IMR-90 (cell line): ENCODE results near the gene FOXK2. TPM values are rescaled to one million over a fixed set of nuclear protein-coding genes. Genes with fewer than 3 reads are reported as not detected.

ENCODE experiments used
- ATAC-seq: fragments of 200-7000 bp; cut with Tn5 transposase; 2 replicates; pipeline ENCODE4 v1.9.1; 2020; ENCODE audit warnings: low read depth, mild to moderate bottlenecking, moderate library complexity
- BruUV-seq: library from RNA; stranded (reverse); fragments of 400-500 nt; replicated peaks from 2 replicates; lab custom pipeline; 2021; lab: Mats Ljungman, UMichigan
- CTCF ChIA-PET: fragments of 300-600 bp; formaldehyde crosslinking; extraction: SDS; loops from one replicate; lab custom pipeline; 2021; ENCODE audit warnings: antibody characterized with exemption; lab: Yijun Ruan, JAX
- POLR2A ChIA-PET: fragments of 300-600 bp; sonication (Branson Sonifier 250); formaldehyde crosslinking; loops from one replicate; lab custom pipeline; 2022; ENCODE audit warnings: antibody characterized with exemption; ENCODE audit not compliant: unreplicated experiment; lab: Charles Lee
- DNase-seq: peaks from one replicate; pipeline ENCODE4 v3.0.0; 2013
- H2AFZ ChIP-seq: replicated peaks from 2 replicates; pipeline ENCODE3; 2013; ENCODE audit warnings: low read length, mild to moderate bottlenecking; ENCODE audit not compliant: poor library complexity
- H2AK5ac ChIP-seq: 2 replicates; pipeline ENCODE4 v1.6.1; 2013; ENCODE audit warnings: low read depth, low read length, inconsistent platforms
- H2AK9ac ChIP-seq: replicated peaks from 2 replicates; pipeline ENCODE3; 2013; ENCODE audit warnings: mild to moderate bottlenecking, low read depth, low read length, moderate library complexity; ENCODE audit not compliant: poor library complexity
- H2BK120ac ChIP-seq: 2 replicates; pipeline ENCODE4 v1.6.1; 2013; ENCODE audit warnings: low read depth, low read length, inconsistent platforms
- H2BK15ac ChIP-seq: 3 replicates; pipeline ENCODE4 v1.6.1; 2013; ENCODE audit warnings: low read depth, low read length, inconsistent platforms
- H2BK20ac ChIP-seq: 2 replicates; pipeline ENCODE4 v1.6.1; 2013; ENCODE audit warnings: low read depth, mild to moderate bottlenecking, inconsistent platforms, low read length, moderate library complexity
- H2BK5ac ChIP-seq: 2 replicates; pipeline ENCODE4 v1.6.1; 2013; ENCODE audit warnings: mild to moderate bottlenecking, low read depth, low read length, inconsistent platforms; ENCODE audit not compliant: poor library complexity, severe bottlenecking
- H3K14ac ChIP-seq: replicated peaks from 2 replicates; pipeline ENCODE4 v1.6.1; 2013; ENCODE audit warnings: low read depth, low read length, inconsistent platforms
- H3K18ac ChIP-seq: 2 replicates; pipeline ENCODE4 v1.6.1; 2013; ENCODE audit warnings: low read depth, low read length, control low read depth
- H3K23ac ChIP-seq: 2 replicates; pipeline ENCODE4 v1.6.1; 2013; ENCODE audit warnings: low read depth, low read length, inconsistent platforms
- H3K27ac ChIP-seq: 2 replicates; pipeline ENCODE4 v1.5.1; 2013; ENCODE audit warnings: mild to moderate bottlenecking, control low read depth, low read length; ENCODE audit not compliant: insufficient read depth
- H3K27me3 ChIP-seq: 2 replicates; pipeline ENCODE4 v1.6.1; 2013; ENCODE audit warnings: low read length; ENCODE audit not compliant: control insufficient read depth, insufficient read depth
- H3K36me3 ChIP-seq: 2 replicates; pipeline ENCODE4 v1.6.1; 2013; ENCODE audit warnings: low read length, mixed read lengths; ENCODE audit not compliant: control insufficient read depth, insufficient read depth
- H3K4ac ChIP-seq: 2 replicates; pipeline ENCODE4 v1.6.1; 2013; ENCODE audit warnings: low read depth, low read length, inconsistent platforms
- H3K4me1 ChIP-seq: 2 replicates; pipeline ENCODE4 v1.6.1; 2013; ENCODE audit warnings: low read length, mixed read lengths; ENCODE audit not compliant: control insufficient read depth, insufficient read depth
- H3K4me2 ChIP-seq: 2 replicates; pipeline ENCODE4 v1.6.1; 2013; ENCODE audit warnings: low read depth, mild to moderate bottlenecking, control low read depth, low read length, moderate library complexity
- H3K4me3 ChIP-seq: 2 replicates; pipeline ENCODE4 v1.5.1; 2013; ENCODE audit warnings: low read depth, mild to moderate bottlenecking, control low read depth, low read length, moderate library complexity; ENCODE audit not compliant: insufficient read depth
- H3K56ac ChIP-seq: 2 replicates; pipeline ENCODE4 v1.6.1; 2013; ENCODE audit warnings: low read length, inconsistent platforms; ENCODE audit not compliant: insufficient read depth; ENCODE audit errors: extremely low read depth
- H3K79me1 ChIP-seq, 2 experiments: 2 replicates each; pipeline ENCODE4 v1.6.1; 2013; ENCODE audit warnings: low read length in 2 of 2, inconsistent platforms in 1 of 2, low read depth in 1 of 2
- H3K9ac ChIP-seq: 2 replicates; pipeline ENCODE4 v1.6.1; 2013; ENCODE audit warnings: low read depth, low read length, control low read depth
- H3K9me1 ChIP-seq: 2 replicates; pipeline ENCODE4 v1.6.1; 2013; ENCODE audit warnings: low read length, inconsistent platforms; ENCODE audit not compliant: insufficient read depth
- H3K9me3 ChIP-seq: 2 replicates; pipeline ENCODE4 v1.6.1; 2013; ENCODE audit warnings: low read length; ENCODE audit not compliant: control insufficient read depth, insufficient read depth
- H4K20me1 ChIP-seq: 2 replicates; pipeline ENCODE4 v1.6.1; 2013; ENCODE audit warnings: low read length, inconsistent platforms; ENCODE audit not compliant: insufficient read depth
- H4K5ac ChIP-seq: 2 replicates; pipeline ENCODE4 v1.6.1; 2013; ENCODE audit warnings: mild to moderate bottlenecking, low read depth, low read length, control low read depth
- H4K8ac ChIP-seq, 2 experiments: 2 replicates each; pipeline ENCODE4 v1.6.1; 2013; ENCODE audit warnings: low read depth in 2 of 2, low read length in 2 of 2, control low read depth in 1 of 2, inconsistent platforms in 1 of 2
- H4K91ac ChIP-seq: 2 replicates; pipeline ENCODE4 v1.6.1; 2013; ENCODE audit warnings: low read depth, low read length, inconsistent platforms; ENCODE audit not compliant: insufficient read depth
- BHLHE40 ChIP-seq: fragments of 150-350 bp; IDR thresholded peaks from 2 replicates; pipeline ENCODE4 v1.6.1; 2016; ENCODE audit warnings: mild to moderate bottlenecking, low read depth, low read length
- CEBPB ChIP-seq: IDR thresholded peaks from 2 replicates; pipeline ENCODE4 v1.6.1; 2012; ENCODE audit warnings: low read depth, low read length, improper control_type of control experiment
- CHD1 ChIP-seq: IDR thresholded peaks from 2 replicates; pipeline ENCODE4 v1.6.1; 2012; ENCODE audit warnings: low read depth, low read length, improper control_type of control experiment
- CTCF ChIP-seq: conservative IDR thresholded peaks from 2 replicates; pipeline ENCODE4 v1.5.1; 2012; ENCODE audit warnings: mild to moderate bottlenecking, low read depth, low read length, improper control_type of control experiment
- ELK1 ChIP-seq: fragments of 150-350 bp; IDR thresholded peaks from 2 replicates; pipeline ENCODE4 v1.6.1; 2016; ENCODE audit warnings: low read depth, mild to moderate bottlenecking, low read length, moderate library complexity, borderline replicate concordance
- FOS ChIP-seq: fragments of 150-350 bp; IDR thresholded peaks from 2 replicates; pipeline ENCODE4 v1.6.1; 2016; ENCODE audit warnings: low read depth, low read length
- MAFK ChIP-seq: IDR thresholded peaks from 2 replicates; pipeline ENCODE4 v1.6.1; 2012; ENCODE audit warnings: low read depth, low read length, improper control_type of control experiment
- MAZ ChIP-seq: IDR thresholded peaks from 2 replicates; pipeline ENCODE4 v1.6.1; 2012; ENCODE audit warnings: low read depth, mild to moderate bottlenecking, low read length, improper control_type of control experiment, moderate library complexity, borderline replicate concordance
- MXI1 ChIP-seq: IDR thresholded peaks from 2 replicates; pipeline ENCODE4 v1.6.1; 2012; ENCODE audit warnings: low read depth, mild to moderate bottlenecking, low read length, moderate library complexity, borderline replicate concordance
- NFE2L2 ChIP-seq: fragments of 150-350 bp; IDR thresholded peaks from 2 replicates; pipeline ENCODE4 v1.6.1; 2016; ENCODE audit warnings: low read depth, mild to moderate bottlenecking, low read length
- POLR2A ChIP-seq: IDR thresholded peaks from 2 replicates; pipeline ENCODE4 v1.6.1; 2012; ENCODE audit warnings: mild to moderate bottlenecking, low read depth, low read length
- RAD21 ChIP-seq: IDR thresholded peaks from 2 replicates; pipeline ENCODE4 v1.6.1; 2012; ENCODE audit warnings: low read length, improper control_type of control experiment
- RCOR1 ChIP-seq: IDR thresholded peaks from 2 replicates; pipeline ENCODE4 v1.6.1; 2012; ENCODE audit warnings: mild to moderate bottlenecking, low read length, improper control_type of control experiment; ENCODE audit not compliant: insufficient replicate concordance
- RFX5 ChIP-seq: IDR thresholded peaks from 2 replicates; pipeline ENCODE4 v1.8.0; 2012; ENCODE audit warnings: low read depth, mild to moderate bottlenecking, low read length, moderate library complexity
- SMC3 ChIP-seq: fragments of 150-350 bp; IDR thresholded peaks from 2 replicates; pipeline ENCODE4 v1.6.1; 2016; ENCODE audit warnings: low read depth, mild to moderate bottlenecking, antibody characterized with exemption, low read length, moderate library complexity
- USF2 ChIP-seq: fragments of 150-350 bp; IDR thresholded peaks from 2 replicates; pipeline ENCODE4 v1.6.1; 2017; ENCODE audit warnings: mild to moderate bottlenecking, antibody characterized with exemption, low read length, low read depth
- WGBS, 2 experiments: methylation state at CpG; one replicate each; pipeline versions ENCODE4 v1.1.5 to v1.1.7; 2013; ENCODE audit warnings: missing lambda C conversion rate in 2 of 2; ENCODE audit not compliant: insufficient read length in 1 of 2; ENCODE audit errors: extremely low coverage in 2 of 2; 5-methylcytosine and 5-hydroxymethylcytosine counted together
- dilution Hi-C: fragments of 300-500 bp; cut with HindIII; formaldehyde crosslinking; loops from one replicate; pipeline ENCODE4 v1.14.3; 2018; ENCODE audit warnings: low sequenced_read_pairs; ENCODE audit not compliant: unreplicated experiment
- in situ Hi-C: fragments of 300-500 bp; cut with MboI; formaldehyde crosslinking; loops from 3 replicates; pipeline ENCODE4 v1.14.3; 2019; ENCODE audit warnings: low sequenced_read_pairs, inconsistent platforms, mixed read lengths
- intact Hi-C: fragments of 100-400 bp; cut with micrococcal nuclease; formaldehyde crosslinking; loops from 2 replicates; pipeline ENCODE4 v1.10.0; 2022
- polyA plus RNA-seq, 3 experiments: library from polyadenylated mRNA; depleted of rRNA; stranded (reverse); fragments of >200 nt; gene quantifications; 2 replicates each; pipeline ENCODE4 v1.2.3, GENCODE V29; 2012; ENCODE audit warnings: low replicate concordance in 1 of 3
- total RNA-seq: library from RNA; depleted of rRNA; stranded (reverse); fragments of >200 nt; gene quantifications from 2 replicates; pipeline ENCODE4 v1.2.3, GENCODE V29; 2012

FOXK2 gene
- total and polyA plus RNA-seq, 2 of the 4 experiments (the other 2 are of a cell fraction): 12.5 to 20.0 TPM

GRCh38 chr17:82503094-82503727 is 16.3 kb upstream of the FOXK2 start:
- Histone ChIP-seq H3K9me1 (no peaks in the 10 kb centered on the region), H2AK9ac (no peak overlapping the region), H2BK15ac (no peak overlapping the region), H2AFZ (peak overlapping the region; percentile 33), H2BK20ac (no peak overlapping the region), H4K8ac (no peak overlapping the region), H3K27me3 (no peaks in the 10 kb centered on the region; the same call in 1 of the 2 replicates), H3K36me3 (no peaks in the 10 kb centered on the region), H3K9me3 (no peaks in the 10 kb centered on the region), H3K4ac (no peak overlapping the region), H3K4me3 (no peak overlapping the region), H3K23ac (no peak overlapping the region), H3K79me1 (no peaks in the 10 kb centered on the region), H3K27ac (no peak overlapping the region), H3K9ac (no peak overlapping the region), H3K14ac (no peak overlapping the region), H3K4me1 (peaks cover 2% of the 10 kb centered on the region), H2AK5ac (no peak overlapping the region), H3K56ac (no peak overlapping the region), H2BK120ac (no peak overlapping the region), H4K20me1 (no peaks in the 10 kb centered on the region), H3K4me2 (no peak overlapping the region), H3K18ac (no peak overlapping the region), H2BK5ac (no peak overlapping the region), H4K5ac (no peak overlapping the region), H4K91ac (no peak overlapping the region)
- WGBS, 2 experiments: 84% methylated on average over 5 of the region's 12 CpGs; no CpG with 5 or more reads in 1 of the 2 experiments
- intact Hi-C loops (no loop called here), dilution Hi-C loops (no loop called here), in situ Hi-C loops (no loop called here)
- TF ChIP-seq NFE2L2 (no peak), RFX5 (no peak), POLR2A (no peak), RCOR1 (no peak), MAFK (no peak), USF2 (no peak), CHD1 (no peak), RAD21 (no peak), BHLHE40 (no peak), ELK1 (no peak), MXI1 (no peak), CTCF (no peak), CEBPB (no peak), MAZ (no peak), SMC3 (no peak), FOS (no peak)
- no peak for ATAC-seq
- BruUV-seq: no TSS peak
- ChIA-PET CTCF (no interaction called here), POLR2A (no interaction called here)
- no peak for DNase-seq
